IMR-90 (cell line): ENCODE measurements around the gene ASTL. TPM values are rescaled to one million over a fixed set of nuclear protein-coding genes. Genes with fewer than 3 reads are reported as not detected.

Source experiments
- ATAC-seq: fragments of 200-7000 bp; cut with Tn5 transposase; 2 replicates; pipeline ENCODE4 v1.9.1; 2020; ENCODE audit warnings: low read depth, mild to moderate bottlenecking, moderate library complexity
- BruUV-seq: library from RNA; stranded (reverse); fragments of 400-500 nt; replicated peaks from 2 replicates; lab custom pipeline; 2021; lab: Mats Ljungman, UMichigan
- CTCF ChIA-PET: fragments of 300-600 bp; formaldehyde crosslinking; extraction: SDS; loops from one replicate; lab custom pipeline; 2021; ENCODE audit warnings: antibody characterized with exemption; lab: Yijun Ruan, JAX
- POLR2A ChIA-PET: fragments of 300-600 bp; sonication (Branson Sonifier 250); formaldehyde crosslinking; loops from one replicate; lab custom pipeline; 2022; ENCODE audit warnings: antibody characterized with exemption; ENCODE audit not compliant: unreplicated experiment; lab: Charles Lee
- DNase-seq: peaks from one replicate; pipeline ENCODE4 v3.0.0; 2013
- H2AFZ ChIP-seq: replicated peaks from 2 replicates; pipeline ENCODE3; 2013; ENCODE audit warnings: low read length, mild to moderate bottlenecking; ENCODE audit not compliant: poor library complexity
- H2AK5ac ChIP-seq: 2 replicates; pipeline ENCODE4 v1.6.1; 2013; ENCODE audit warnings: low read depth, low read length, inconsistent platforms
- H2AK9ac ChIP-seq: replicated peaks from 2 replicates; pipeline ENCODE3; 2013; ENCODE audit warnings: mild to moderate bottlenecking, low read depth, low read length, moderate library complexity; ENCODE audit not compliant: poor library complexity
- H2BK120ac ChIP-seq: 2 replicates; pipeline ENCODE4 v1.6.1; 2013; ENCODE audit warnings: low read depth, low read length, inconsistent platforms
- H2BK15ac ChIP-seq: 3 replicates; pipeline ENCODE4 v1.6.1; 2013; ENCODE audit warnings: low read depth, low read length, inconsistent platforms
- H2BK20ac ChIP-seq: 2 replicates; pipeline ENCODE4 v1.6.1; 2013; ENCODE audit warnings: low read depth, mild to moderate bottlenecking, inconsistent platforms, low read length, moderate library complexity
- H2BK5ac ChIP-seq: 2 replicates; pipeline ENCODE4 v1.6.1; 2013; ENCODE audit warnings: mild to moderate bottlenecking, low read depth, low read length, inconsistent platforms; ENCODE audit not compliant: poor library complexity, severe bottlenecking
- H3K14ac ChIP-seq: replicated peaks from 2 replicates; pipeline ENCODE4 v1.6.1; 2013; ENCODE audit warnings: low read depth, low read length, inconsistent platforms
- H3K18ac ChIP-seq: 2 replicates; pipeline ENCODE4 v1.6.1; 2013; ENCODE audit warnings: low read depth, low read length, control low read depth
- H3K23ac ChIP-seq: 2 replicates; pipeline ENCODE4 v1.6.1; 2013; ENCODE audit warnings: low read depth, low read length, inconsistent platforms
- H3K27ac ChIP-seq: 2 replicates; pipeline ENCODE4 v1.5.1; 2013; ENCODE audit warnings: mild to moderate bottlenecking, control low read depth, low read length; ENCODE audit not compliant: insufficient read depth
- H3K27me3 ChIP-seq: 2 replicates; pipeline ENCODE4 v1.6.1; 2013; ENCODE audit warnings: low read length; ENCODE audit not compliant: control insufficient read depth, insufficient read depth
- H3K36me3 ChIP-seq: 2 replicates; pipeline ENCODE4 v1.6.1; 2013; ENCODE audit warnings: low read length, mixed read lengths; ENCODE audit not compliant: control insufficient read depth, insufficient read depth
- H3K4ac ChIP-seq: 2 replicates; pipeline ENCODE4 v1.6.1; 2013; ENCODE audit warnings: low read depth, low read length, inconsistent platforms
- H3K4me1 ChIP-seq: 2 replicates; pipeline ENCODE4 v1.6.1; 2013; ENCODE audit warnings: low read length, mixed read lengths; ENCODE audit not compliant: control insufficient read depth, insufficient read depth
- H3K4me2 ChIP-seq: 2 replicates; pipeline ENCODE4 v1.6.1; 2013; ENCODE audit warnings: low read depth, mild to moderate bottlenecking, control low read depth, low read length, moderate library complexity
- H3K4me3 ChIP-seq: 2 replicates; pipeline ENCODE4 v1.5.1; 2013; ENCODE audit warnings: low read depth, mild to moderate bottlenecking, control low read depth, low read length, moderate library complexity; ENCODE audit not compliant: insufficient read depth
- H3K56ac ChIP-seq: 2 replicates; pipeline ENCODE4 v1.6.1; 2013; ENCODE audit warnings: low read length, inconsistent platforms; ENCODE audit not compliant: insufficient read depth; ENCODE audit errors: extremely low read depth
- H3K79me1 ChIP-seq, 2 experiments: 2 replicates each; pipeline ENCODE4 v1.6.1; 2013; ENCODE audit warnings: low read length in 2 of 2, inconsistent platforms in 1 of 2, low read depth in 1 of 2
- H3K9ac ChIP-seq: 2 replicates; pipeline ENCODE4 v1.6.1; 2013; ENCODE audit warnings: low read depth, low read length, control low read depth
- H3K9me1 ChIP-seq: 2 replicates; pipeline ENCODE4 v1.6.1; 2013; ENCODE audit warnings: low read length, inconsistent platforms; ENCODE audit not compliant: insufficient read depth
- H3K9me3 ChIP-seq: 2 replicates; pipeline ENCODE4 v1.6.1; 2013; ENCODE audit warnings: low read length; ENCODE audit not compliant: control insufficient read depth, insufficient read depth
- H4K20me1 ChIP-seq: 2 replicates; pipeline ENCODE4 v1.6.1; 2013; ENCODE audit warnings: low read length, inconsistent platforms; ENCODE audit not compliant: insufficient read depth
- H4K5ac ChIP-seq: 2 replicates; pipeline ENCODE4 v1.6.1; 2013; ENCODE audit warnings: mild to moderate bottlenecking, low read depth, low read length, control low read depth
- H4K8ac ChIP-seq, 2 experiments: 2 replicates each; pipeline ENCODE4 v1.6.1; 2013; ENCODE audit warnings: low read depth in 2 of 2, low read length in 2 of 2, control low read depth in 1 of 2, inconsistent platforms in 1 of 2
- H4K91ac ChIP-seq: 2 replicates; pipeline ENCODE4 v1.6.1; 2013; ENCODE audit warnings: low read depth, low read length, inconsistent platforms; ENCODE audit not compliant: insufficient read depth
- BHLHE40 ChIP-seq: fragments of 150-350 bp; IDR thresholded peaks from 2 replicates; pipeline ENCODE4 v1.6.1; 2016; ENCODE audit warnings: mild to moderate bottlenecking, low read depth, low read length
- CEBPB ChIP-seq: IDR thresholded peaks from 2 replicates; pipeline ENCODE4 v1.6.1; 2012; ENCODE audit warnings: low read depth, low read length, improper control_type of control experiment
- CHD1 ChIP-seq: IDR thresholded peaks from 2 replicates; pipeline ENCODE4 v1.6.1; 2012; ENCODE audit warnings: low read depth, low read length, improper control_type of control experiment
- ELK1 ChIP-seq: fragments of 150-350 bp; IDR thresholded peaks from 2 replicates; pipeline ENCODE4 v1.6.1; 2016; ENCODE audit warnings: low read depth, mild to moderate bottlenecking, low read length, moderate library complexity, borderline replicate concordance
- FOS ChIP-seq: fragments of 150-350 bp; IDR thresholded peaks from 2 replicates; pipeline ENCODE4 v1.6.1; 2016; ENCODE audit warnings: low read depth, low read length
- MAFK ChIP-seq: IDR thresholded peaks from 2 replicates; pipeline ENCODE4 v1.6.1; 2012; ENCODE audit warnings: low read depth, low read length, improper control_type of control experiment
- MAZ ChIP-seq: IDR thresholded peaks from 2 replicates; pipeline ENCODE4 v1.6.1; 2012; ENCODE audit warnings: low read depth, mild to moderate bottlenecking, low read length, improper control_type of control experiment, moderate library complexity, borderline replicate concordance
- MXI1 ChIP-seq: IDR thresholded peaks from 2 replicates; pipeline ENCODE4 v1.6.1; 2012; ENCODE audit warnings: low read depth, mild to moderate bottlenecking, low read length, moderate library complexity, borderline replicate concordance
- NFE2L2 ChIP-seq: fragments of 150-350 bp; IDR thresholded peaks from 2 replicates; pipeline ENCODE4 v1.6.1; 2016; ENCODE audit warnings: low read depth, mild to moderate bottlenecking, low read length
- POLR2A ChIP-seq: IDR thresholded peaks from 2 replicates; pipeline ENCODE4 v1.6.1; 2012; ENCODE audit warnings: mild to moderate bottlenecking, low read depth, low read length
- RAD21 ChIP-seq: IDR thresholded peaks from 2 replicates; pipeline ENCODE4 v1.6.1; 2012; ENCODE audit warnings: low read length, improper control_type of control experiment
- RCOR1 ChIP-seq: IDR thresholded peaks from 2 replicates; pipeline ENCODE4 v1.6.1; 2012; ENCODE audit warnings: mild to moderate bottlenecking, low read length, improper control_type of control experiment; ENCODE audit not compliant: insufficient replicate concordance
- RFX5 ChIP-seq: IDR thresholded peaks from 2 replicates; pipeline ENCODE4 v1.8.0; 2012; ENCODE audit warnings: low read depth, mild to moderate bottlenecking, low read length, moderate library complexity
- SMC3 ChIP-seq: fragments of 150-350 bp; IDR thresholded peaks from 2 replicates; pipeline ENCODE4 v1.6.1; 2016; ENCODE audit warnings: low read depth, mild to moderate bottlenecking, antibody characterized with exemption, low read length, moderate library complexity
- WGBS, 2 experiments: methylation state at CpG; one replicate each; pipeline versions ENCODE4 v1.1.5 to v1.1.7; 2013; ENCODE audit warnings: missing lambda C conversion rate in 2 of 2; ENCODE audit not compliant: insufficient read length in 1 of 2; ENCODE audit errors: extremely low coverage in 2 of 2; 5-methylcytosine and 5-hydroxymethylcytosine counted together
- dilution Hi-C: fragments of 300-500 bp; cut with HindIII; formaldehyde crosslinking; loops from one replicate; pipeline ENCODE4 v1.14.3; 2018; ENCODE audit warnings: low sequenced_read_pairs; ENCODE audit not compliant: unreplicated experiment
- in situ Hi-C: fragments of 300-500 bp; cut with MboI; formaldehyde crosslinking; loops from 3 replicates; pipeline ENCODE4 v1.14.3; 2019; ENCODE audit warnings: low sequenced_read_pairs, inconsistent platforms, mixed read lengths
- intact Hi-C: fragments of 100-400 bp; cut with micrococcal nuclease; formaldehyde crosslinking; loops from 2 replicates; pipeline ENCODE4 v1.10.0; 2022
- polyA plus RNA-seq, 3 experiments: library from polyadenylated mRNA; depleted of rRNA; stranded (reverse); fragments of >200 nt; gene quantifications; 2 replicates each; pipeline ENCODE4 v1.2.3, GENCODE V29; 2012; ENCODE audit warnings: low replicate concordance in 1 of 3
- total RNA-seq: library from RNA; depleted of rRNA; stranded (reverse); fragments of >200 nt; gene quantifications from 2 replicates; pipeline ENCODE4 v1.2.3, GENCODE V29; 2012
- TF ChIP-seq, protein P1 (sequence below): conservative IDR thresholded peaks from 2 replicates; pipeline ENCODE4 v1.5.1; 2012; ENCODE audit warnings: mild to moderate bottlenecking, low read depth, low read length, improper control_type of control experiment
- TF ChIP-seq, protein P2 (sequence below): fragments of 150-350 bp; IDR thresholded peaks from 2 replicates; pipeline ENCODE4 v1.6.1; 2017; ENCODE audit warnings: mild to moderate bottlenecking, antibody characterized with exemption, low read length, low read depth

Gene ASTL
- total and polyA plus RNA-seq, 2 of the 4 experiments (the other 2 are of a cell fraction): not detected

DNA sequence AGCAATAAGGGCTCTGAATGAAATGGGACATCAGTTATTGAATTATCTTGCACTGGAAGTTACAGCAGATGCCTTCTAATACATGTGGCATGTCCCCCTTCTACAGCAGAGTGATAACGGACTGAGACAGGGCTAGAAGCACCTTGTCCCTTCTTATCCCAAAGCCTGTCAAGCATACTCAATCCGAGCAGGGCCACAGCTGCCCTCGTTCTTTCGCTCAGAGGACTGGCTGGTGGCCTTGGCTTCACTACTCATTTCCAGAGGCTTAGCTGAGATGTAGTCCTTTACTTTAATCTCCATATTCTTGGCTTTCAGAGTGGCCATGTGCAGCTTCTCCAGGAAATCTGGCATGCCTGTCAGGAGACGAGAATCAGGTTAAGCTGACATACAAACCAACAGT is 48.3 kb upstream of the ASTL start:
- no peak overlapping the region for H2AFZ ChIP-seq
- no peak overlapping the region for H2AK9ac ChIP-seq
- H2BK5ac ChIP-seq: no peak overlapping the region
- H2BK20ac ChIP-seq: no peak overlapping the region
- H3K23ac ChIP-seq: no peak overlapping the region
- dilution Hi-C loops (no loop called here), intact Hi-C loops (no loop called here), in situ Hi-C loops (no loop called here)
- POLR2A ChIA-PET: no interaction called here
- H3K18ac ChIP-seq: no peak overlapping the region
- H3K9me3 ChIP-seq: no peaks in the 10 kb centered on the region
- no peak overlapping the region for H3K56ac ChIP-seq
- H3K9me1 ChIP-seq: peaks cover 3% of the 10 kb centered on the region; the same call in 1 of the 2 replicates
- DNase-seq (no peak), ATAC-seq (no peak)
- peaks cover 22 to 25% of the 10 kb centered on the region in 2 experiments for H3K79me1 ChIP-seq
- H4K5ac ChIP-seq: no peak overlapping the region
- H3K4me2 ChIP-seq: no peak overlapping the region
- no peak overlapping the region for H3K27ac ChIP-seq
- H4K20me1 ChIP-seq: peaks cover 5% of the 10 kb centered on the region; the same call in 1 of the 2 replicates
- no peak overlapping the region for H3K4me3 ChIP-seq
- H4K8ac ChIP-seq: no peak overlapping the region
- TF ChIP-seq BHLHE40: no peak
- TF ChIP-seq RFX5: no peak
- TF ChIP-seq POLR2A: no peak
- TF ChIP-seq CHD1: no peak
- TF ChIP-seq SMC3: no peak
- TF ChIP-seq FOS: no peak
- TF ChIP-seq RAD21: no peak
- TF ChIP-seq MXI1: no peak
- no peak for TF ChIP-seq NFE2L2
- no peak for TF ChIP-seq MAZ
- TF ChIP-seq, protein P1, sequence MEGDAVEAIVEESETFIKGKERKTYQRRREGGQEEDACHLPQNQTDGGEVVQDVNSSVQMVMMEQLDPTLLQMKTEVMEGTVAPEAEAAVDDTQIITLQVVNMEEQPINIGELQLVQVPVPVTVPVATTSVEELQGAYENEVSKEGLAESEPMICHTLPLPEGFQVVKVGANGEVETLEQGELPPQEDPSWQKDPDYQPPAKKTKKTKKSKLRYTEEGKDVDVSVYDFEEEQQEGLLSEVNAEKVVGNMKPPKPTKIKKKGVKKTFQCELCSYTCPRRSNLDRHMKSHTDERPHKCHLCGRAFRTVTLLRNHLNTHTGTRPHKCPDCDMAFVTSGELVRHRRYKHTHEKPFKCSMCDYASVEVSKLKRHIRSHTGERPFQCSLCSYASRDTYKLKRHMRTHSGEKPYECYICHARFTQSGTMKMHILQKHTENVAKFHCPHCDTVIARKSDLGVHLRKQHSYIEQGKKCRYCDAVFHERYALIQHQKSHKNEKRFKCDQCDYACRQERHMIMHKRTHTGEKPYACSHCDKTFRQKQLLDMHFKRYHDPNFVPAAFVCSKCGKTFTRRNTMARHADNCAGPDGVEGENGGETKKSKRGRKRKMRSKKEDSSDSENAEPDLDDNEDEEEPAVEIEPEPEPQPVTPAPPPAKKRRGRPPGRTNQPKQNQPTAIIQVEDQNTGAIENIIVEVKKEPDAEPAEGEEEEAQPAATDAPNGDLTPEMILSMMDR: no peak
- no peak for TF ChIP-seq CEBPB
- TF ChIP-seq, protein P2, sequence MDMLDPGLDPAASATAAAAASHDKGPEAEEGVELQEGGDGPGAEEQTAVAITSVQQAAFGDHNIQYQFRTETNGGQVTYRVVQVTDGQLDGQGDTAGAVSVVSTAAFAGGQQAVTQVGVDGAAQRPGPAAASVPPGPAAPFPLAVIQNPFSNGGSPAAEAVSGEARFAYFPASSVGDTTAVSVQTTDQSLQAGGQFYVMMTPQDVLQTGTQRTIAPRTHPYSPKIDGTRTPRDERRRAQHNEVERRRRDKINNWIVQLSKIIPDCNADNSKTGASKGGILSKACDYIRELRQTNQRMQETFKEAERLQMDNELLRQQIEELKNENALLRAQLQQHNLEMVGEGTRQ: no peak
- TF ChIP-seq ELK1: no peak
- TF ChIP-seq RCOR1: no peak
- TF ChIP-seq MAFK: no peak
- no peak overlapping the region for H4K91ac ChIP-seq
- no peak overlapping the region for H2AK5ac ChIP-seq
- H2BK15ac ChIP-seq: no peak overlapping the region
- H2BK120ac ChIP-seq: no peak overlapping the region
- no peaks in the 10 kb centered on the region for H3K27me3 ChIP-seq
- CTCF ChIA-PET: no interaction called here
- no peak overlapping the region for H3K4ac ChIP-seq
- no CpG with 5 or more reads among the region's 5 CpGs for WGBS, 2 experiments
- no peak overlapping the region for H3K14ac ChIP-seq
- H3K9ac ChIP-seq: no peak overlapping the region
- no TSS peak for BruUV-seq
- H3K4me1 ChIP-seq: peaks cover 4% of the 10 kb centered on the region; the same call in 1 of the 2 replicates
- peaks cover 39% of the 10 kb centered on the region for H3K36me3 ChIP-seq
